HG02981 (cell line): ENCODE data around the gene DSCAML1.
"Not testable (repeated sequence)": the region's sequence is repeated elsewhere in the genome, so short reads cannot be mapped to it uniquely, and the experiment has no call there.

ENCODE experiments used
- ATAC-seq: cut with Tn5 transposase; IDR thresholded peaks from one replicate; pipeline ENCODE4 v1.9.1; 2021; ENCODE audit warnings: mild to moderate bottlenecking, moderate library complexity; ENCODE audit not compliant: unreplicated experiment

The DSCAML1 gene

GRCh38 chr11:117419482-117420142, 377.4 kb downstream of the DSCAML1 start:
- ATAC-seq = no peak

- ATAC-seq = no peak
These were observed 378.1 kb downstream of the DSCAML1 start for GRCh38 chr11:117418737-117419481.

GRCh38 chr11:117417856-117418255, 379.2 kb downstream of the DSCAML1 start:
- ATAC-seq = no peak

- no peak for ATAC-seq
These were observed 379.7 kb downstream of the DSCAML1 start for GRCh38 chr11:117417342-117417741.

- no peak for ATAC-seq
These were observed 381.6 kb downstream of the DSCAML1 start for GRCh38 chr11:117415358-117415896.

GRCh38 chr11:117414724-117415123, 382.3 kb downstream of the DSCAML1 start:
- no peak for ATAC-seq

- no peak for ATAC-seq
These were observed 383.4 kb downstream of the DSCAML1 start for GRCh38 chr11:117413616-117414015.

- ATAC-seq = no peak
These were observed 384.3 kb downstream of the DSCAML1 start for GRCh38 chr11:117412653-117413275.

GRCh38 chr11:117412176-117412575, 384.8 kb downstream of the DSCAML1 start:
- ATAC-seq = no peak

- no peak for ATAC-seq
These were observed 385.3 kb downstream of the DSCAML1 start for GRCh38 chr11:117411736-117412135.

- ATAC-seq = no peak
These were observed 385.9 kb downstream of the DSCAML1 start for GRCh38 chr11:117410861-117411710.

GRCh38 chr11:117410238-117410637, 386.8 kb downstream of the DSCAML1 start:
- no peak for ATAC-seq

- no peak for ATAC-seq
These were observed 387.5 kb downstream of the DSCAML1 start for GRCh38 chr11:117409511-117409910.

GRCh38 chr11:117408356-117408755, 388.7 kb downstream of the DSCAML1 start:
- ATAC-seq = no peak

- no peak for ATAC-seq
These were observed 390.0 kb downstream of the DSCAML1 start for GRCh38 chr11:117407016-117407415.

- not testable (repeated sequence) for ATAC-seq
These were observed 391.1 kb downstream of the DSCAML1 start for GRCh38 chr11:117405898-117406297.

GRCh38 chr11:117399100-117399840, 397.7 kb downstream of the DSCAML1 start:
- not testable (repeated sequence) for ATAC-seq

GRCh38 chr11:117398618-117399017, 398.4 kb downstream of the DSCAML1 start:
- not testable (repeated sequence) for ATAC-seq

GRCh38 chr11:117396970-117397369, 400.0 kb downstream of the DSCAML1 start:
- ATAC-seq = no peak

- ATAC-seq = no peak
These were observed 401.5 kb downstream of the DSCAML1 start for GRCh38 chr11:117395476-117395875.
